CD14-positive monocyte (primary cell): ENCODE results near the gene ITGA4. TPM values are rescaled to one million over a fixed set of nuclear protein-coding genes. Genes with fewer than 3 reads are reported as not detected.

Source experiments
- DNase-seq, 3 donors: peaks; one replicate each; pipeline ENCODE4 v3.0.0-alpha.2; 2011 to 2022
- H2AFZ ChIP-seq: 2 replicates; pipeline ENCODE4 v1.6.0; 2012; ENCODE audit warnings: mild to moderate bottlenecking, low read depth, low read length, inconsistent platforms; ENCODE audit not compliant: insufficient read depth, poor library complexity, severe bottlenecking
- H3K27ac ChIP-seq, 2 donors: 1 replicate in 1 of 2; 2 replicates in 1 of 2; pipeline ENCODE4 v1.5.1; 2012 to 2013; ENCODE audit warnings: low read length in 2 of 2, control low read depth in 1 of 2, inconsistent platforms in 1 of 2, low read depth in 1 of 2, mild to moderate bottlenecking in 1 of 2
- H3K27me3 ChIP-seq, 2 donors: one replicate each; pipeline versions ENCODE4 v1.6.0 to v1.6.1; 2011 to 2013; ENCODE audit warnings: low read length in 2 of 2; ENCODE audit not compliant: control insufficient read depth in 2 of 2, insufficient read depth in 2 of 2
- H3K36me3 ChIP-seq, 2 donors: replicated peaks in 1 of 2; 1 replicate in 1 of 2; 2 replicates in 1 of 2; pipeline versions ENCODE4 v1.5.1 to v1.6.1; 2012 to 2013; ENCODE audit warnings: low read length in 2 of 2, control low read depth in 1 of 2, inconsistent platforms in 1 of 2, mild to moderate bottlenecking in 1 of 2; ENCODE audit not compliant: insufficient read depth in 2 of 2, control insufficient read depth in 1 of 2
- H3K4me1 ChIP-seq, 2 donors: 1 replicate in 1 of 2; 2 replicates in 1 of 2; pipeline versions ENCODE4 v1.5.1 to v1.6.1; 2012 to 2013; ENCODE audit warnings: low read length in 2 of 2, control low read depth in 1 of 2, inconsistent platforms in 1 of 2, mild to moderate bottlenecking in 1 of 2, moderate library complexity in 1 of 2; ENCODE audit not compliant: insufficient read depth in 2 of 2, control insufficient read depth in 1 of 2
- H3K4me2 ChIP-seq: replicated peaks from 2 replicates; pipeline ENCODE3; 2012; ENCODE audit warnings: low read length, moderate library complexity, mild to moderate bottlenecking; ENCODE audit not compliant: poor library complexity, severe bottlenecking; ENCODE audit errors: extremely low read depth
- H3K4me3 ChIP-seq, 3 experiments: fragments of 200-600 bp in 1 of 3; sonication (generic) in 1 of 3; replicated peaks in 1 of 3; 1 replicate in 2 of 3; 2 replicates in 1 of 3; pipeline ENCODE4 v1.5.1; 2011 to 2013; ENCODE audit warnings: low read length in 3 of 3, mild to moderate bottlenecking in 3 of 3, control low read depth in 2 of 3, low read depth in 2 of 3, inconsistent platforms in 1 of 3, moderate library complexity in 1 of 3
- H3K79me2 ChIP-seq: 2 replicates; pipeline ENCODE4 v1.6.0; 2012; ENCODE audit warnings: mild to moderate bottlenecking, control low read depth, inconsistent platforms, low read length, moderate library complexity; ENCODE audit not compliant: insufficient read depth
- H3K9ac ChIP-seq: 2 replicates; pipeline ENCODE4 v1.6.0; 2017; ENCODE audit warnings: low read length, mild to moderate bottlenecking; ENCODE audit not compliant: insufficient read depth, poor library complexity, severe bottlenecking
- H3K9me3 ChIP-seq, 2 donors: replicated peaks in 1 of 2; 1 replicate in 1 of 2; 2 replicates in 1 of 2; pipeline versions ENCODE4 v1.5.1 to v1.6.1; 2012 to 2013; ENCODE audit warnings: low read length in 2 of 2, control low read depth in 1 of 2; ENCODE audit not compliant: control insufficient read depth in 1 of 2, insufficient read depth in 1 of 2
- H4K20me1 ChIP-seq: 2 replicates; pipeline ENCODE4 v1.6.0; 2012; ENCODE audit warnings: mild to moderate bottlenecking, low read length, control low read depth, moderate library complexity; ENCODE audit not compliant: insufficient read depth
- H3K27ac Mint-ChIP-seq, 7 donors: one replicate each; pipeline ENCODE4 v1.8.0; 2020; ENCODE audit warnings: mild to moderate bottlenecking in 7 of 7, mixed read lengths in 7 of 7, moderate library complexity in 6 of 7, inconsistent platforms in 2 of 7
- H3K27me3 Mint-ChIP-seq, 3 donors: one replicate each; pipeline ENCODE4 v1.8.0; 2021 to 2022; ENCODE audit warnings: low read depth in 3 of 3, mild to moderate bottlenecking in 3 of 3, mixed read lengths in 3 of 3, moderate library complexity in 3 of 3, inconsistent platforms in 1 of 3
- H3K36me3 Mint-ChIP-seq, 2 donors: one replicate each; pipeline ENCODE4 v1.8.0; 2020; ENCODE audit warnings: mixed read lengths in 2 of 2, inconsistent platforms in 1 of 2, mild to moderate bottlenecking in 1 of 2
- H3K4me1 Mint-ChIP-seq: one replicate; pipeline ENCODE4 v1.8.0; 2020; ENCODE audit warnings: mild to moderate bottlenecking, mixed read lengths
- H3K4me3 Mint-ChIP-seq, 2 donors: one replicate each; pipeline ENCODE4 v1.8.0; 2020; ENCODE audit warnings: mild to moderate bottlenecking in 2 of 2, mixed read lengths in 2 of 2, moderate library complexity in 1 of 2
- H3K9me3 Mint-ChIP-seq, 7 donors: one replicate each; pipeline ENCODE4 v1.8.0; 2020 to 2022; ENCODE audit warnings: mixed read lengths in 7 of 7, mild to moderate bottlenecking in 6 of 7, moderate library complexity in 6 of 7, inconsistent platforms in 2 of 7
- WGBS: methylation state at CpG from one replicate; pipeline ENCODE4 v1.1.5; 2013; ENCODE audit warnings: missing lambda C conversion rate; ENCODE audit not compliant: insufficient coverage; 5-methylcytosine and 5-hydroxymethylcytosine counted together
- intact Hi-C, 2 donors: fragments of 100-400 bp; cut with micrococcal nuclease; formaldehyde crosslinking; loops; one replicate each; pipeline versions ENCODE4 v1.15.0 to v1.15.1; 2023
- polyA plus RNA-seq, 3 donors: library from polyadenylated mRNA; depleted of rRNA in 1 of 3; unstranded in 2 of 3; stranded (reverse) in 1 of 3; fragments of 300-500 nt in 2 of 3; fragments of >200 nt in 1 of 3; fragmentation: Illumina TruSeq in 2 of 3; gene quantifications; 1 replicate in 2 of 3; 2 replicates in 1 of 3; pipeline ENCODE4 v1.2.3, GENCODE V29; 2012 to 2021
- TF ChIP-seq, protein P1 (sequence below): fragments of 200-600 bp; IDR thresholded peaks from one replicate; pipeline ENCODE4 v1.8.0; 2022; ENCODE audit warnings: antibody characterized with exemption, mild to moderate bottlenecking

Gene ITGA4
- polyA plus RNA-seq, 3 donors, result 66.1 to 97.3 (median 84.1) TPM

DNA sequence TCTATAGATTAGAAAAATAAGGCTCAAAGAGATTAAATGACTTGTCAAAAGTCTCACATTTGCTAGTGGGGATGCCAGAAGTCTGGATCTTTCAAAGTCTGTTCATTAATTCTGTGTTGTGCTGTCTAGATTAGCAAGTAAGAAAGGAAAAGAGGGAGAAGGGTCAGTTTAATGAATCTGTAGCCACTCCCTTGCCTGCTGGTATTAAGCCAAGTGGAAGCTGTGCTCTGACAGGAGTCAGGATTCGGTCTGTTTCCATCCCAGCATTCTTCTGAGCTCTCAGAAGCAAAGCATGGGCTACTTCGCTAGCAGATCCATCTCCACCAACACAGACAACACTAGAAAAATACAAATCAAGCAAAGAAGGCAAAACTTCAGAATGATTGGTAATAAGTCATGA is 101.2 kb downstream of the ITGA4 start:
- WGBS, result 100% methylated on average over 1 of the region's 2 CpGs
- no peaks in the 10 kb centered on the region for H3K27me3 ChIP-seq
- no peak for DNase-seq
- no peak overlapping the region for H3K4me3 ChIP-seq
- H3K36me3 ChIP-seq, result no peaks in the 10 kb centered on the region
- H3K4me3 Mint-ChIP-seq, result no peak overlapping the region
- no peaks in the 10 kb centered on the region for H3K79me2 ChIP-seq
- peaks cover under 1% of the 10 kb centered on the region for H3K4me1 Mint-ChIP-seq
- H4K20me1 ChIP-seq, result no peaks in the 10 kb centered on the region
- no peak overlapping the region for H3K27ac Mint-ChIP-seq
- no peaks in the 10 kb centered on the region for H3K9me3 ChIP-seq
- H3K36me3 Mint-ChIP-seq, result no peaks in the 10 kb centered on the region
- no peak overlapping the region for H3K4me2 ChIP-seq
- H2AFZ ChIP-seq, result no peak overlapping the region
- peaks cover 0 to 2% (median 0%) of the 10 kb centered on the region in 7 donors for H3K9me3 Mint-ChIP-seq
- H3K27ac ChIP-seq, result no peak overlapping the region
- intact Hi-C loops, result no loop called here
- no peak overlapping the region for H3K9ac ChIP-seq
- peaks cover 0 to 3% (median 0%) of the 10 kb centered on the region in 3 donors for H3K27me3 Mint-ChIP-seq
- TF ChIP-seq, protein P1, sequence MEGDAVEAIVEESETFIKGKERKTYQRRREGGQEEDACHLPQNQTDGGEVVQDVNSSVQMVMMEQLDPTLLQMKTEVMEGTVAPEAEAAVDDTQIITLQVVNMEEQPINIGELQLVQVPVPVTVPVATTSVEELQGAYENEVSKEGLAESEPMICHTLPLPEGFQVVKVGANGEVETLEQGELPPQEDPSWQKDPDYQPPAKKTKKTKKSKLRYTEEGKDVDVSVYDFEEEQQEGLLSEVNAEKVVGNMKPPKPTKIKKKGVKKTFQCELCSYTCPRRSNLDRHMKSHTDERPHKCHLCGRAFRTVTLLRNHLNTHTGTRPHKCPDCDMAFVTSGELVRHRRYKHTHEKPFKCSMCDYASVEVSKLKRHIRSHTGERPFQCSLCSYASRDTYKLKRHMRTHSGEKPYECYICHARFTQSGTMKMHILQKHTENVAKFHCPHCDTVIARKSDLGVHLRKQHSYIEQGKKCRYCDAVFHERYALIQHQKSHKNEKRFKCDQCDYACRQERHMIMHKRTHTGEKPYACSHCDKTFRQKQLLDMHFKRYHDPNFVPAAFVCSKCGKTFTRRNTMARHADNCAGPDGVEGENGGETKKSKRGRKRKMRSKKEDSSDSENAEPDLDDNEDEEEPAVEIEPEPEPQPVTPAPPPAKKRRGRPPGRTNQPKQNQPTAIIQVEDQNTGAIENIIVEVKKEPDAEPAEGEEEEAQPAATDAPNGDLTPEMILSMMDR, result no peak
- no peaks in the 10 kb centered on the region for H3K4me1 ChIP-seq

DNA sequence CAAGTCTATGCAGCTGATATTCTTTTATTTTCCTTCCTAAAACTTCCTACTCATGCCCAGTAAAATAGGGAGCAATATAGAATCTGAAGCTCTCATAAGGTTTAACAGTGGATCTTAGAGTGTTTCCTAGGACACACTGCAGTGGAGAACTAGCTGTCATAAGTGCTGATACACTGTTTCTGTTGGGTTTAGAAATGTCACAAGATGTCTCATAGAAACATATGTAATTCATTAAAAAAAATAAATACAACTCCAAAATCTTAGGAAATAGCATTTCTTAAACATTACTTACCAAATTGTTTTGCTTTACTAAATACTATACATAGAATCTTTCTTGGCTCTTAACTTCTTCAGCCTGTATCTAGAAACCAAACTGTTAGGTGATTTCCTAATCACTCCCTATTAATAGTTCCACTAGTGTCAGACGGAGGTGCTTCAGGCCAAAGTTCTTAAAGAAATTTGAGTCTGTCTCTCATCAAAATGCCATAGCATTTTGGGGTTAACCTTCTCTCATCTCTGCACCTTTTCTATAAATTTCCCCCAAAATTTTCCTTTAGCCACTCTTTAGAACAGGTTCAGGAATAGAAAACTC is 106.0 kb downstream of the ITGA4 start:
- Mint-ChIP-seq H3K9me3 (no peaks in the 10 kb centered on the region), H3K4me1 (peaks cover 5% of the 10 kb centered on the region), H3K27ac (no peak overlapping the region), H3K36me3 (no peaks in the 10 kb centered on the region), H3K4me3 (no peak overlapping the region), H3K27me3 (peaks cover 0 to 3% (median 0%) of the 10 kb centered on the region in 3 donors)
- Histone ChIP-seq H3K9me3 (no peaks in the 10 kb centered on the region), H4K20me1 (no peaks in the 10 kb centered on the region), H3K4me1 (no peaks in the 10 kb centered on the region), H3K4me3 (no peak overlapping the region), H3K27me3 (no peaks in the 10 kb centered on the region), H3K27ac (no peak overlapping the region), H3K9ac (no peak overlapping the region), H3K79me2 (no peaks in the 10 kb centered on the region), H3K4me2 (no peak overlapping the region), H2AFZ (no peak overlapping the region), H3K36me3 (no peaks in the 10 kb centered on the region)
- intact Hi-C loops, result no loop called here
- WGBS, result 0% methylated on average over 1 of the region's 1 CpG
- TF ChIP-seq, protein P1, result no peak
- DNase-seq, result no peak
